Lower leg skin (tissue), 4 donors: Measurements from ENCODE around the gene MRPL41. TPM values are rescaled to one million over a fixed set of nuclear protein-coding genes. Genes with fewer than 3 reads are reported as not detected.

Experiments used
- DNase-seq, 2 donors: peaks; one replicate each; pipeline ENCODE4 v3.0.0-alpha.2; 2019; ENCODE audit warnings: low spot score in 2 of 2
- H3K4me3 ChIP-seq: fragments of 200-600 bp; sonication (generic); 2 replicates; pipeline ENCODE4 v1.5.1; 2017; ENCODE audit warnings: mild to moderate bottlenecking, low read depth; ENCODE audit not compliant: poor library complexity, severe bottlenecking
- POLR2A ChIP-seq, 2 donors: fragments of 450-650 bp; IDR thresholded peaks; one replicate each; pipeline ENCODE4 v1.6.1; 2016 to 2017; ENCODE audit warnings: antibody characterized with exemption in 2 of 2, mild to moderate bottlenecking in 1 of 2, moderate library complexity in 1 of 2
- WGBS, 2 donors: methylation state at CpG; one replicate each; pipeline ENCODE4 v1.1.5; 2018; 5-methylcytosine and 5-hydroxymethylcytosine counted together
- intact Hi-C: fragments of 100-400 bp; cut with DNase I; formaldehyde crosslinking; loops from one replicate; pipeline ENCODE4 v1.15.0; 2023; ENCODE audit warnings: low total_unique reads
- total RNA-seq, 4 donors: library from RNA; depleted of rRNA; stranded (reverse); fragments of >200 nt; gene quantifications; one replicate each; pipeline ENCODE4 v1.1.0, GENCODE V29; 2016
- TF ChIP-seq, protein P1 (sequence below), 3 donors: fragments of 450-650 bp; IDR thresholded peaks; one replicate each; pipeline ENCODE4 v1.5.1; 2016; ENCODE audit warnings: antibody characterized with exemption in 3 of 3, mild to moderate bottlenecking in 3 of 3, moderate library complexity in 2 of 3

The MRPL41 gene
- 10 to 100 TPM; 54.6 to 61.8 (median 58.5) TPM for total RNA-seq

DNA sequence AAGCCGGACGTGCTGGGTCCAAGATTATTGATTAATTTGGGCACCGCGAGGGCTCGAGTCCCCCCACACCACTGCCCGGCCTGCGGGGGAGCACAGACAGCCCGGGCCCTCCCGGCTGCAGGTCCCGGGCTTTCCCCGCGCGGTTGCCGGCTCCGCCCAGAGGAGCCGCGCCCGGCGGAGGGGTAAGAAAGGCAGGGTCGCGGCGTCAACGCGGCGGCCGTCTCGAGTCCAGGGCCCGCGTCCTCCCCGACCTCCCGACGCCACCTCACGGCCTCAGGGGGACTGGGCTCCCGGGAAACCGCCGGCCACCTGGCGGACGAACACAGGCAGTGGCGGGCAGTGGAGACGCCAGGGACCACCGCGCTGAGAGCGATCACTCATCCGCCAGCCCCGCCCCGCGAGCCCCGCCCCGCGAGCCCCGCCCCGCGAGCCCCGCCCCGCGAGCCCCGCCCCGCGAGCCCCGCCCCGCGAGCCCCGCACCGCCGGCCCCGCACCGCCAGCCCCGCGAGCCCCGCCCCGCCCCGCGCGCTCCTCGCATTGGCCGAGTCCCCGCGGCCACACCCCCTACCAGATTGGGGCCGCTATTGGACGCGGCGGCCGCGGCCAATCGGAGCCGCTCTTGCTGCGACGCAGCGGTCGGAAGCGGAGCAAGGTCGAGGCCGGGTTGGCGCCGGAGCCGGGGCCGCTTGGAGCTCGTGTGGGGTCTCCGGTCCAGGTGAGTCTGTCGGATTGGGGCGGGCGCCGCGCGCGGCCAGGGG is at the start of gene MRPL41:
Gene MRPL41 (plus strand): TSS at position 616 of the 758 bp plus-strand sequence. CDS start 203 bp downstream, outside the sequence.
- TF ChIP-seq, protein P1, sequence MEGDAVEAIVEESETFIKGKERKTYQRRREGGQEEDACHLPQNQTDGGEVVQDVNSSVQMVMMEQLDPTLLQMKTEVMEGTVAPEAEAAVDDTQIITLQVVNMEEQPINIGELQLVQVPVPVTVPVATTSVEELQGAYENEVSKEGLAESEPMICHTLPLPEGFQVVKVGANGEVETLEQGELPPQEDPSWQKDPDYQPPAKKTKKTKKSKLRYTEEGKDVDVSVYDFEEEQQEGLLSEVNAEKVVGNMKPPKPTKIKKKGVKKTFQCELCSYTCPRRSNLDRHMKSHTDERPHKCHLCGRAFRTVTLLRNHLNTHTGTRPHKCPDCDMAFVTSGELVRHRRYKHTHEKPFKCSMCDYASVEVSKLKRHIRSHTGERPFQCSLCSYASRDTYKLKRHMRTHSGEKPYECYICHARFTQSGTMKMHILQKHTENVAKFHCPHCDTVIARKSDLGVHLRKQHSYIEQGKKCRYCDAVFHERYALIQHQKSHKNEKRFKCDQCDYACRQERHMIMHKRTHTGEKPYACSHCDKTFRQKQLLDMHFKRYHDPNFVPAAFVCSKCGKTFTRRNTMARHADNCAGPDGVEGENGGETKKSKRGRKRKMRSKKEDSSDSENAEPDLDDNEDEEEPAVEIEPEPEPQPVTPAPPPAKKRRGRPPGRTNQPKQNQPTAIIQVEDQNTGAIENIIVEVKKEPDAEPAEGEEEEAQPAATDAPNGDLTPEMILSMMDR (IDR thresholded peaks at IDR 0.05): peak in 1 of 3 donors; percentile 55
- no peak for TF ChIP-seq POLR2A (IDR thresholded peaks at IDR 0.05)
- H3K4me3 ChIP-seq: peak within 1 kb of the TSS; percentile 51
- intact Hi-C loops: no loop called here

DNA sequence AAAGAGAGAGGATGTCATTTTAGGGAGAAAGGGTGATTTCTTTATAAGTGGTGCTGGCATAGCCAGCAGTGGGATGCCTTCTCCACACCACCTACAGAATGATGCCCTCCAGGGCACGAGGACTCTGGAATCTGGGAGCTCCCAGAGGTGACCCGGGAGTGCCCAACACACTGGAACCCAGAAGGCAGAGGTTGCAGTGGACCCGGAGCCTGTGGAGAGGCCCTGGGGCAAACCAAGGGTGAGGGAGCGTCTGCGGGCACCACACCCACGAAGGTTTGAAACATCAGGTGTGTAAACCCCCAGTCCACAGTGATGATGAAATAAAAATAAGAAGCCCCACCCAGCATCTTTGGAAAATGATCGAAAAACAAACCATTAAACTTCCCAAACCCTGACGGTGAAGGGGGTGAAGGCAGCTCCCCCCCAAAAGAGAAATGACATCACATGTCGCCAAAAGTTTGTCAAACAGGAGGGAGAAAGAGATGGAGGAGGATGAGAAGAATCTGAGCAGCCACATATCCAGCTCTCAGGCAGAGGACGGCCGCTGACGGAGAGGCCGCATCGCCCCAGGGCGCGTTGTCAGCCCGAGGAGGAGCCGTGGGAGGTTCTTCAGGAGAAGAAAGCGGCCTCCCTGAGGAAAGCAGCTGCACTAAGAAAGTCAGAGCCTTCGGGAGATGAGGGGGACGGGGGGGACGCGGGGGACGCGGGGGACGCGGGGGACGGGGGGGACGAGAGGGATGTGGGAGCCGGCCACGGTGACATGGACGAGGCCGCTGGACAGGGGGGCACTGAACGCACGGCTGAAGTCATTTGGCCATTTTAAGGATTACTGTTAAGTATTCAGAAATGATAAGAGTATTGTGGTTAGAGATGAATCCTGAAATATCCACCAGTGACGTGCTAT is 49.4 kb upstream of the MRPL41 start:
- no peak for DNase-seq
- H3K4me3 ChIP-seq: no peak overlapping the region
- intact Hi-C loops: no loop called here
- no peak for TF ChIP-seq POLR2A (IDR thresholded peaks at IDR 0.05)
- TF ChIP-seq, protein P1 (IDR thresholded peaks at IDR 0.05): no peak
- WGBS, 2 donors: 77 to 80% methylated on average over 28 to 33 of the region's 36 CpGs

More for the DNA sequence above, at the start of gene MRPL41:
- WGBS, 2 donors: 0% methylated on average over 8 to 31 of the region's 106 CpGs
- DNase-seq: peak; percentile 71 to 97

DNA sequence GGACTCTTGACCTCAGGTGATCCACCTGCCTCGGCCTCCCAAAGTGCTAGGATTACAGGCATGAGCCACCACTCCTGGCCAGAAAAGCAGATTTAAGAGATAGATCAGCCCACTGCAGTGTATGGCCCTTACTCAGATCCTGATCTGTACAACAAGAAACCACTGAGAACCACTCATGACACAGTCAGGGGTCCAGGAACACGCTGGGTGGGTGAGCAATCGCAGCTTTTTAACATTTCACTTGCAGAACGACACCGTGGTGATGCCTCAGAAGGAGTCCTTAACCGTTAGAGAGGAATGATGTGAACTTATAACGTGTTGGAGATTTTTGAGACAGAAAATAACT is 47.3 kb upstream of the MRPL41 start:
- DNase-seq: no peak
- no peak for TF ChIP-seq POLR2A (IDR thresholded peaks at IDR 0.05)
- TF ChIP-seq, protein P1 (IDR thresholded peaks at IDR 0.05): no peak
- WGBS, 2 donors: 90 to 94% methylated on average over 7 of the region's 7 CpGs

DNA sequence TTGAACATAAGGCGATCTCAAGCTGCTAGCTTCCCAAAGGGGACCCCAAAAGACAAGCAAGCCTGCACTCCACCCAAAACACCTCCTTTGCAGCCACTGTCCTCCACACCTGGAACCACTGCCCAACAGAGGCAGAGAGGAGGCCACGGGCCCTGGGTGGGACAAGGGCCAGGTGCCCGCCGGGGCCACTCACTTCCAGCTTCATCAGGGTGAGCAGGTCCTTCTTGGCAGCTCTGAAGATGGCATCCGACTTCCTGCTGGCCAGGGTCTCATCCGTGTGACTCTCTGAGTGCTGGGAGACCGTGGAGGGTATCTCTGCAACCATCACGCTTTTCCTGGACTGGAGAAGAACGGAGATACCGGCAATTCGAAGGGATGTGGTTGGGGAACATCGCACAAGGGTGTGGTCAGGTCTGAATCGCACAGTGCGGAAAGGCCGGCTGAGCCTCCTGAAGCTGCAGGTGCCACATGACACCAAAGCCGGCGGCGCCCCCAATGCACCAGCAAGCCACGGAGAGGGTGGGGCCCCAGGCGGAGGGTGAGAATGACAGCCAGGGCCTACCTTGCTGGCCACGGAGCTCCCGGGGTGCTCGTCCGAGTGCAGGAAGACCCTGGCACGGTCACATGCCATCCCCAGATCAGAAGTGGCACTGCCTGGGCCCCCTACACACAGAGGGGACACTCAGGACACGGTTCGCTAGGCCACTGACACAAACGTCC is 46.1 kb upstream of the MRPL41 start:
- H3K4me3 ChIP-seq: no peak overlapping the region
- TF ChIP-seq POLR2A (IDR thresholded peaks at IDR 0.05): no peak
- TF ChIP-seq, protein P1 (IDR thresholded peaks at IDR 0.05): no peak
- WGBS, 2 donors: 92 to 94% methylated on average over 22 to 23 of the region's 28 CpGs
- DNase-seq: no peak
- intact Hi-C loops: no loop called here

More for the DNA sequence above, 47.3 kb upstream of the MRPL41 start:
- intact Hi-C loops: no loop called here
- H3K4me3 ChIP-seq: no peak overlapping the region

DNA sequence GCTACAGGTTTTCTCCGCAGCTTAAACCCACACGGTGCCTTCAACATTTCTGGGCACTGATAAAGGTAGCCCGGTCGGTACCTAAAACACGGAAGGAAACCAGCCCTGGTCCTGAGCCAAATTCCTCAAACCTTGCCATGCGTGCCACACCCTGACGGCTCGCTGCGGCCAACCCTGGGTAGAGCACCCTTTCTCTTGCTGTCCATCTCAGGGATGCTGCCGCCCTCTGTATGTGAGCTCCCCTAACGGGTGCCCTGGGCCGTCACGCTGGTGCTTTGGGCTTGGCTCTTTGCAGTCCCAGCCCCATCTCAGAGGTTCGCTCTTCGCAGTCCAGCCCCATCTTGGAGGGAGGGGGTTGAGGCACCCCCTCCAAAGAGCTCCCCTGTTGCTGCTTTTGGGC is 45.4 kb upstream of the MRPL41 start:
- TF ChIP-seq, protein P1 (IDR thresholded peaks at IDR 0.05): no peak
- no peak for TF ChIP-seq POLR2A (IDR thresholded peaks at IDR 0.05)
- no peak for DNase-seq
- H3K4me3 ChIP-seq: no peak overlapping the region
- WGBS, 2 donors: 65 to 70% methylated on average over 15 of the region's 15 CpGs
- intact Hi-C loops: no loop called here
